ENCODE data around the gene LCAT.

GRCh38 chr16:67954421-67955196, 10.7 kb upstream of the LCAT start:
- no peak for TF ChIP-seq CTCF (IDR thresholded peaks at IDR 0.05)
- TF ChIP-seq ZFX (IDR thresholded peaks at IDR 0.05; ENCODE audit: borderline replicate concordance) = no peak
